GM11168 (cell line): Measurements from ENCODE around the gene COPB1.

ENCODE experiments used
- in situ Hi-C: fragments of 300-500 bp; cut with MboI; formaldehyde crosslinking; loops from one replicate; pipeline ENCODE4 v1.12.0; 2022; ENCODE audit warnings: low sequenced_read_pairs; ENCODE audit not compliant: unreplicated experiment

COPB1 gene

GRCh38 chr11:14444441-14445189 is 55.0 kb downstream of the COPB1 start:
- in situ Hi-C loops, result loop anchor here (10.0 to 25.0 kb wide), 2 partner anchors 150 to 482 kb away; partner anchors contain the start of gene SPON1

- in situ Hi-C loops, result loop anchor here (10.0 to 25.0 kb wide), 2 partner anchors 149 to 481 kb away; partner anchors contain the start of gene SPON1
Measured at GRCh38 chr11:14443638-14444037, 56.0 kb downstream of the COPB1 start.

DNA sequence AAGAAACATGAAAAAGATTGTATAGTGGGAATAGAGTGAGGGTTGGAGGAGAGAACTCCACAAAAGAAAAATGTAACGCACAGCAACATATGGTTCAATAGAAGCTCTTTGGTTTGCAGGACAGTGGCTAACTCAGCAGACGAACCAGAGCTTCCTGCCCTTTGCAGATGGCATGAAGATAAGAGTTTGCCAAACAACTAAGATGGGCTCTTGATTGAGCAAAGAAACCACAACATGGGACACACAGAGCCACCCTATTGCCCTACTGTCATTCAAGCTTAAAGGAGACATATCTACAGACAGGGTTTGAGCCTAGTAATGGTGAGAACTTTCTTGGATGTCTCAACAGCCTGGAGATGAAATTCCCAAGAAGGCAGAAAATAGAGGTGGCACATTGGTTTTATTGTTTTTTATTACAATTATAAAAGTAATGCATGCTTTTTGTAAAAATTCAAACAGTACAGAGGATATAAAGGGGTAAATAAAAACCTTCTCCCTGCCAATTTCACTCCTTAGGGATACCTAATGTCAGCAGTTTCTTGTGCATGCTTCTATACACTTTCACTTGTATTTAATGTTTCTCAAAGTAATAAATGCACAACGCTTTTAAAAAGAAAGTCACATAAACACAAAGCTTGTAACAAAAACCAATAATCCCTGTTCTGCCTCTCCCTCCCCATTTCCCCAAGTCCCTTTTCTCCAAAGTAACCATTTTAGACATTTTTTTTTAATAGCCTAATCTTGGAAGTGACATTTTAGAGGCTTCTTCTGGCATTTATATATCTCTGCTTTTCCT is 63.7 kb downstream of the COPB1 start:
- in situ Hi-C loops, result loop anchor here (25.0 kb wide), 1 partner anchor 474 kb away; the partner anchor contains the start of gene SPON1

DNA sequence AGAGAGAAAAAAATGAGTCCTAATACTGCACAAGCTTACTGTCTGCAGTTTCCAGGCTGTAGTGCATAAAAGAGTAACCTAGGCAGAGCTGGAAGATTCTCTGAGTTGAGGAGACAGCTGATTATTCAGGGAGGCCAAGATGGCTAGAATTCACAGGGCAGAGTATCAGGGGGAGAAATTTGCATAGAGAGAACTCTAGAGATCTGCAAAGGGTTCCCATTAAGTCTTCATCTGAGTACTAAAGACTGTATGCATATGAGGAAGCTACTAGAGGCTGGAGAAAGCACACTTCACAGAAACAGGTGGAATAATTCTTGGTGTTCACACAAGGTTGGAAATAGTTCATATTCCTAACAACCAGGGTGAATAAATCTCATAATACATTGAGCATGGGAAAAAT is 74.0 kb downstream of the COPB1 start:
- in situ Hi-C loops, result loop anchor here (25.0 kb wide), 1 partner anchor 463 kb away; the partner anchor contains the start of gene SPON1

GRCh38 chr11:14424096-14424495 is 75.5 kb downstream of the COPB1 start:
- in situ Hi-C loops, result no loop called here

- in situ Hi-C loops, result no loop called here
Measured at GRCh38 chr11:14423633-14424032, 76.0 kb downstream of the COPB1 start.

GRCh38 chr11:14422814-14423182 is 76.8 kb downstream of the COPB1 start:
- in situ Hi-C loops, result no loop called here

- in situ Hi-C loops, result no loop called here
Measured at GRCh38 chr11:14422052-14422813, 77.4 kb downstream of the COPB1 start.

DNA sequence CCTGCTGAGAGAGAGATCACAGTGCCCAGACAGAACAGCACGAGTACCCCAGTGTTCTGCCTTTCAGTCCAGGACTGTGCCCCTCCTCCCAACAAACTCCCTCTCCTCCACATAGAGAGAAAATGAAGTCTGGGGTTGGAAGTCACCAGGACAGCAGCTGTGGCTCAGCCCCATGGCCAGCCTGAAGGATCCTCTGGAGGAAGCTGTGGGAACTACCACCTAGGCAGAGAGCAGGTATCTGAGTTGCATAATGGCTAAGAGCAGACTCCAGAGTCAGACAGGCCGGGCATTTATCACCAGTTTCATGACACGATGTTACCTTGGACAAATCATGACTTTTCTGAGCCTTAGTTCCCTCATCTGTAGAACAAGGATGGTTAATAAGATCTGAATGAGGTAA is 79.4 kb downstream of the COPB1 start:
- in situ Hi-C loops, result no loop called here

GRCh38 chr11:14418801-14419417 is 80.7 kb downstream of the COPB1 start:
- in situ Hi-C loops, result no loop called here

- in situ Hi-C loops, result no loop called here
Measured at GRCh38 chr11:14417617-14418374, 81.8 kb downstream of the COPB1 start.

DNA sequence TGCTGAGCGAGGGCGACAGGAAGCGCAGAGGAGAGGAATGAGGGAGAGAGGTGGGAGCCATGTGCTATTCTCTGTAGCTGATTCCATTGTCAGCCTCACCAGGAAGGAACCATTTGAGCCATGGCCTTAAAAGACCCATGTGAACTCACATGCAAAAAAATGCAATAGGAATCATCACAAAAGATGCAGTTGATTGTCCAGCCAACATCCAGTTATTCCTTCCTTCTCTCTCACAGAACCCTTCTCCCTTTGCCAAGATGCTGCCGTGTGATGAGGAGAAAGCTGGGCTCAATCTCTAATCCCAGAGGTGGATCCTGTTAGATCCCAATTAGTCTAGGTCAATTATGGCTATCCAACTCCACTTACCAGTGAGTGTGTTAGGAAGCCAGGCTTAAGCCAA is 82.4 kb downstream of the COPB1 start:
- in situ Hi-C loops, result no loop called here

DNA sequence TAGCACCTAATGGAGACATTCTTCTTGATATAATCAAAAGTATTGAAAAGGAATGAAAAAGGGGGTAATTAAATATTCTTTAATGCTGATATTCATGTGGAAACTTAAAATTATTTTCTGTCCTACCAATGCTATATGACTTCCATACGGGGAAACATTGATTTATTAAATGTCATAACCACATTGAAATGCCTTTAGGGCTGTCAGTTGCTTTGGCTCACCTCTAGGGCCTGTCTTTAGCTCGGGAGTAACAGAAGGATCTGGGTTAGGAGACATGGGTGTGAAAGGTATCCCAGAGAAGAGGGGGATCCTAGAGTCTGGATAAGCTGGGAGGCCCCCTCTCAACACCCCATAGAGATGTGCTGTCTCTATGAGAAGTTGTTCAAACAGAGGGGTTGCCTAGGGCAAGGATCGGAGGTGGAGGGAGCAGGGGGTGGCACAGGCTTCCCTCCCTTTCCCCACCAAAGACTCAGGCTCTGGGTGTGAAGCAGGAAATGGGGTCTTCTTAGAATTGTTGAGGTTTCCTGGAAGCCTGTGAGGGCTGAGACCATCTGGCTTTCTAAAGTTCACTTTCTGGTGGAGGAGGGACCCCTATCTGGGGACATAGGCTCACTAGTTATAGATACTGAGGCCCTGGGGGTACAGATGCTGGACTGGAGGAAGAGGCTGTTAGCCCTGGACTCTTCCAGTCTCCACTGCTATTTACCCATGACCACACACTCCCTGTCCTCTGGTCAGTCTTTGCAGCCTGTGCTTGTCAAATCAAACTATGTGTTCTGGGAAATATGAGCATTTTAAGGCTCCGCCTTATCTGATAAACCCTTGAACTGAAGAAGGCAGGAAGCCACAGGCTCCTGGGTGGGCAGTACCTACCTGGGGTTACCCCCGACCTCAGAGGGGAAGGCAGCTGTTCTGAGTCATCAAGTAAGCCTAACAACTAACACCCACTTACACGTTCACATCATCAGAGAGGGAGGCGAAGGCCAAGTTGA is 84.8 kb downstream of the COPB1 start:
- in situ Hi-C loops, result no loop called here

GRCh38 chr11:14413307-14414069 is 86.1 kb downstream of the COPB1 start:
- in situ Hi-C loops, result no loop called here

DNA sequence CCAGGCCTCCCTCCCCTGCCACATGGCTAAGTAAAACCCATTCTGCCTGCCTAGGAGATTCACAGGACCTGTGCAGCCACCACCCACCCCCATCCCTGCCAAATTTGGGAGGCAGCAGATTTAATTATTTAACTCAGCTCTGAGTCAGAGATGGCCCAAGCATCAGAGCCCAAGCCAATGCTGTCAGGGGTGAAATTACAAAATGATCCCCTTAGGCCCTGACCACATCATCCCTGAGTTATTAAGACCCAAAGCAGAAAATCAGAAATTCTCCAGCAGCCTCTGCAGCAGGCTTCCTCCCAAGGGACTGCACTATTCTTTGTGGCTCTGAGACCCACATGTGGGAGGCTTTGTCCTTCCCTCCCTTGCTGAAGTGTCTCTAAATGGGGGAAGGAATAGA is 87.8 kb downstream of the COPB1 start:
- in situ Hi-C loops, result no loop called here

DNA sequence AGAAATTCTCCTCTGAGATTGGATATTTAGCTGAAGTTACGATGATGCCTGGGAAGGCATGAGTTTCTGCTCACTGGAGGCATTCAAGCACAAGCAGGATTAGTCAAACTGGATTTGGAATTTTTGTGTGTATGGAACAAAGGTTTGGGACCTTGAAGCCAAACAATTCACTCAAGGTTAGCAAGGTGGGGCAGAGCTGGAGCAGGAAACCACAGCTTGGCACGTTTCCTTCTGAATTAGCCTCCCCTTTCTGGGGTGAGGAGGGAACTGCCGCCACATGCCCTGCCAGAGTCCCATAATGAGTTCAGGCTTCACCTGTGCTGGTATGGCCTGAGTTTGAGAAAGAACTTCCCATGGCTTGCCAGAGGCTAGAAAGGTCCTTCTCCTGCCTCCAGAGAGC is 89.7 kb downstream of the COPB1 start:
- in situ Hi-C loops, result no loop called here

- in situ Hi-C loops, result no loop called here
Measured at GRCh38 chr11:14408612-14409011, 91.0 kb downstream of the COPB1 start.
